HG02870 (cell line): ENCODE data around the gene ALDH4A1.

Experiments
- ATAC-seq: cut with Tn5 transposase; IDR thresholded peaks from one replicate; pipeline ENCODE4 v1.9.1; 2021; ENCODE audit warnings: mild to moderate bottlenecking, moderate library complexity; ENCODE audit not compliant: unreplicated experiment

The ALDH4A1 gene

GRCh38 chr1:18902523-18903290 is at the start of gene ALDH4A1:
TSS of gene ALDH4A1 (minus strand) at chr1:18902555. CDS start at chr1:18902523, 32 bp downstream.
- peak; percentile 97 for ATAC-seq

- peak; percentile 43 for ATAC-seq
These were observed 49.5 kb upstream of the ALDH4A1 start for GRCh38 chr1:18951818-18952391.

GRCh38 chr1:18951416-18951815 is 49.1 kb upstream of the ALDH4A1 start:
- ATAC-seq = no peak

- no peak for ATAC-seq
These were observed 48.2 kb upstream of the ALDH4A1 start for GRCh38 chr1:18950401-18951026.

GRCh38 chr1:18949686-18950400 is 47.5 kb upstream of the ALDH4A1 start:
- no peak for ATAC-seq

GRCh38 chr1:18948913-18949685 is 46.7 kb upstream of the ALDH4A1 start:
- ATAC-seq = no peak

DNA sequence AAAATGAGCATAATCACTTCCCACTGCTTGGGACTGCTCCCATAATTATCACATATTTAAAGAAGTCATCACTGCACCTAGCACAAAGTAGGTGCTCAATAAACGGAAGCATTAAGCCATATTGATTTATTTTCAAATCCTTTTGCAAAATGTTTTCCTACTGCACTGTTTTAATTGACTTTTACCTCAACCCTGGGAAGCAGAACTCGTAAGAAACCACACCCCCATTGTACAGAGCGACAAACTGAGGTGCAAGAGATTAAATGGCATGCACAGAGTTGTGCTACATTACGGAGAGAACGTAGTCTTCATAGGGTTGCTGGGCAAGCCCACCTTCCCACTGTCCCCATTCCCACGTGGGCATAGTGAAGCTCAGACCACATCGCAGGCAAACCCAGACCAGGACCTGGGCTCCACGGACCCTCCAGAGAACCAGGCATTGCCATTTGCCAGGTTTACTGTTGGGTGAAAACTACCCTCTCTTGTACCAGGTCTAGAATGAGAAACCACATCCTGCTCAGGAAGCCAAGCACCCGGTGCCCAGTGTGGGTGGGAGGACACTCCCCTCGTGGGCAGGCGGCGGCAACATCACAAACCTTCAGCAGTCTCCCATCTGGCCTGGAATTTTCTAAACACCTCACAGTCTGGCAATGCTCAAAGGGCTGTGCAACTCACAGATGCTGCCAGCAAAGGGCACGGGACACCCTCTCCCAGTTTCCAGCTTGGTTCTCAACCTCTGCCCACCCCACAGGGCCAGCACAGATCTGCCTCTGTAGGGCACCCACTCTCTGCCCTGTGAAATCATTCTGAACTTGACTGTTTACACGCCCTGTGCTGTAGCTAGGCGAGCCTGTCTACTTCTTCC is 45.9 kb upstream of the ALDH4A1 start:
- no peak for ATAC-seq

DNA sequence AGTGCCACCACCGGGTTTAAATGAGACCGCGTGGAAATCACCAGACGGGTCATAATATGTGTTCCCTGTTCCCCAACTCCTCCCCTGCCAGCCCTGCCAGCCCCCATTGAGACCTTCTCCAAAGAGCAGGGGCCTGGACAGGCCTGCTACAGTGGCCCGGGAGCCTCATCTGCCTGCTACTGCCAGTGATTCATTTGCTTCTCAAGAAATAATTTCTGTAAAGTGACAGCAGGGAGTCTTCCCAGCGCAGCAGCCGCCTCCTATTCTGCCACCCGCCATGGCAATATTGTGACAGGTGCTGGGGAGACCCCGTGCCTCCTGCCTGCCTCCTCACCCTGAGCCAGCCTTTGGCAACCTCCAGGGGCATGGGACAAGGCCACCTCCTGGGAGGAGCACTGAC is 45.2 kb upstream of the ALDH4A1 start:
- ATAC-seq = no peak

DNA sequence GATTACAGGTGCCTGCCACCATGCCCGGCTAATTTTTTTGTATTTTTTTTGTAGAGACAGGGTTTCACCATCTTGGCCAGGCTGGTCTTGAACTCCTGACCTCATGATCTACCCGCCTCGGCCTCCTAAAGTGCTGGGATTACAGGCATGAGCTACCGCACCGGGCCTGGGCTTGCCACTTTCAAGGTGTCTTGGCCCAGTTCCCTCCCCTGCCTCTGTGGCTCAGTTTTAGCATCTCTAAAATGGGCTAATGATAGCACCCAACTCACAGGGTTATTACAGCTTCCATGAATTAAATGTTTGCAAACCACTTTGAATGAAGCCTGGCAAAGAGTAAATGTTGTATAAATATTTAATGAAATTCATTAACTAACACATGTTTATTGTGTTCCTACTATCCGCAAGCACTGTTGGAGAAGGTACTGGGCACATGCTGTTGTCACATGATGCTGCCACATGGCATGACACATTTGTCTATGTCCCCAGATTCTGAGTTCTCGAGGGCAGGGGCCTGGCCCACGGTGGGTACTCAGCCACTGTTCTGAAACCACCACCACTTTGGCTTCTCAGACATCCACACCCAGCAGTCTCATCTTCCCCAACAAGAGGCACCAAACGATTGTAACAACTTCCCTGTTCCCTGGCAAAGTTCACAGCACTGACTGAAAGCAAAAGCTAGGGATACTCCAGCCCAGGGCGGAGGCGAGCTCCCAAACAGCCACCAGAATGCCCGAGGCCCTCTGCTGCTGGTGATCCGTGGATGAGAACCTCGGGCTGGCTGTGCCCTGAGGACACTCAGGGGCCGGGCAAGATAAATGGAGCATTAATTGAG is 44.4 kb upstream of the ALDH4A1 start:
- ATAC-seq = no peak

GRCh38 chr1:18945401-18945849 is 43.1 kb upstream of the ALDH4A1 start:
- no peak for ATAC-seq

DNA sequence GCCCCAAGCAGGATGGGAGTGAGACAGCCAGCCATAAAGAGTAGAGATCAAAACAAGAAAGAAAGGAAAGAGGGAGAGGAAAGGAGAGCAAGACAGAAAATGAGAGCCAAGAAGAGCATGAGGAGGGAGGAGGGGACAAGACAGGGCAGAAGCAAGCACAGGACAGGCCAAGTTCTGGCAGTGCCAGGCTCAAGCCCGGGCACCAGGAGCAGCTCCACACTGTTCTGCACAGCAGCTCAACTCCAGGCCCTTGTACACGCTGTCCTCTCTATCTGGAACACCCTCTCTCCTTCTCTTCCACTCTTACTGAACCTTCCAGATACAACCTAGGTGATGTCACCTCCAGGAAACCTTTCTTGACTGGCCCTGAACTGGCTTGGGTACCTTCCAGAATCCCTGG is 42.5 kb upstream of the ALDH4A1 start:
- no peak for ATAC-seq

GRCh38 chr1:18943914-18944572 is 41.7 kb upstream of the ALDH4A1 start:
- ATAC-seq = no peak

GRCh38 chr1:18943162-18943561 is 40.8 kb upstream of the ALDH4A1 start:
- no peak for ATAC-seq

GRCh38 chr1:18942340-18942739 is 40.0 kb upstream of the ALDH4A1 start:
- no peak for ATAC-seq

GRCh38 chr1:18941221-18942141 is 39.1 kb upstream of the ALDH4A1 start:
- no peak for ATAC-seq

GRCh38 chr1:18940303-18941020 is 38.1 kb upstream of the ALDH4A1 start:
- no peak for ATAC-seq
